D341Med (cell line): ENCODE data around the gene INSL3.
"Not testable (repeated sequence)": the region's sequence is repeated elsewhere in the genome, so short reads cannot be mapped to it uniquely, and the experiment has no call there.

Experiments
- DNase-seq: peaks from one replicate; pipeline ENCODE4 v3.0.0; 2012; ENCODE audit warnings: low spot score

INSL3 gene

DNA sequence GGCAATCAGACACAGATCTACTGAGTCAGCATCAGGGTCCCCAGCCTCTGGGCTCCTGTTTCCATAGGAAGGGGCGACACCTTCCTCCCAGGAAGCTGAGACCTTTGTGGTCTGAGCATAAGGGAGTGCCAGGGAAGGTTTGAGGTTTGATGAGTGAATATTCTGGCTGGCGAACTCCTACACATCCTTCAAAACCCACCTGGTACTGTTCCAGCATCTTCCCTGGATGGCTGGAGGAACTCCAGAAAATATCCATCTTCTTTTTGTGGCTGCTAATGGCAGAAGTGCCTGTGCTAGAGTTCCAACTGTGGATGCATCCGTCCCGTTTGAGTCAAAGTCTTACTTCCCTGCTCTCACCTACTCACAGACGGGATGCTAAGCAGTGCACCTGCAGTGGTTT lies 9.2 kb downstream of the INSL3 start:
- no peak for DNase-seq

DNA sequence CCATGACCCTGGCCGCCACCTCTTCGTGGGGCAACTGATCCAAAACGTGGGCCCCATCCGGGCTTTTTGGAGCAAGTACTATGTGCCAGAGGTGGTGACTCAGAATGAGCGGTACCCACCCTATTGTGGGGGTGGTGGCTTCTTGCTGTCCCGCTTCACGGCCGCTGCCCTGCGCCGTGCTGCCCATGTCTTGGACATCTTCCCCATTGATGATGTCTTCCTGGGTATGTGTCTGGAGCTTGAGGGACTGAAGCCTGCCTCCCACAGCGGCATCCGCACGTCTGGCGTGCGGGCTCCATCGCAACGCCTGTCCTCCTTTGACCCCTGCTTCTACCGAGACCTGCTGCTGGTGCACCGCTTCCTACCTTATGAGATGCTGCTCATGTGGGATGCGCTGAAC lies 9.6 kb downstream of the INSL3 start:
- no peak for DNase-seq

DNA sequence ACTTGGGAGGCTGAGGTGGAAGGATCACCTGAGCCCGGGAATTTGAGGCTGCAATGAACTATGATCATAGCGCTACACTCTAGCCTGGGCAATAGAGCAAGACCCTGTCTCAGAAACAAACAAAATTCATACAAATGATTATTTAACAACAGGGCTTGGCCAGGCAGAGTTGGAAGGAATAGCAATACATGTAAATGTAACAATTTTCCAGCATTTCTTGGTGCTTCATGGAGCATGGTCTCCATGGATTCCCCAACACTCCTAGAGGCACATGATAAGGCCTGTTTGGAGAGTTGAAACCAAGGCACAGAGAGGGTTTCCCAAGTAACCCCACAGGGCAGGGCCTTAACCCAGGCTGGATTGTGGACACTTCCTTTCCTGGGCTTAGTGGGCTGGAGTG lies 10.2 kb downstream of the INSL3 start:
- DNase-seq = no peak

DNA sequence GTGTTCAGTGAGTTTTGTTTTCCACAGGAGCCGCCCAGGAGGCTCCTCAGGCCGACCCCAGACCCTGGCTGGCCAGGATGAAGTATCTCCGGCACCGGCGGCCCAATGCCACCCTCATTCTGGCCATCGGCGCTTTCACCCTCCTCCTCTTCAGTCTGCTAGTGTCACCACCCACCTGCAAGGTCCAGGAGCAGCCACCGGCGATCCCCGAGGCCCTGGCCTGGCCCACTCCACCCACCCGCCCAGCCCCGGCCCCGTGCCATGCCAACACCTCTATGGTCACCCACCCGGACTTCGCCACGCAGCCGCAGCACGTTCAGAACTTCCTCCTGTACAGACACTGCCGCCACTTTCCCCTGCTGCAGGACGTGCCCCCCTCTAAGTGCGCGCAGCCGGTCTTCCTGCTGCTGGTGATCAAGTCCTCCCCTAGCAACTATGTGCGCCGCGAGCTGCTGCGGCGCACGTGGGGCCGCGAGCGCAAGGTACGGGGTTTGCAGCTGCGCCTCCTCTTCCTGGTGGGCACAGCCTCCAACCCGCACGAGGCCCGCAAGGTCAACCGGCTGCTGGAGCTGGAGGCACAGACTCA lies 13.5 kb downstream of the INSL3 start:
- DNase-seq = no peak

DNA sequence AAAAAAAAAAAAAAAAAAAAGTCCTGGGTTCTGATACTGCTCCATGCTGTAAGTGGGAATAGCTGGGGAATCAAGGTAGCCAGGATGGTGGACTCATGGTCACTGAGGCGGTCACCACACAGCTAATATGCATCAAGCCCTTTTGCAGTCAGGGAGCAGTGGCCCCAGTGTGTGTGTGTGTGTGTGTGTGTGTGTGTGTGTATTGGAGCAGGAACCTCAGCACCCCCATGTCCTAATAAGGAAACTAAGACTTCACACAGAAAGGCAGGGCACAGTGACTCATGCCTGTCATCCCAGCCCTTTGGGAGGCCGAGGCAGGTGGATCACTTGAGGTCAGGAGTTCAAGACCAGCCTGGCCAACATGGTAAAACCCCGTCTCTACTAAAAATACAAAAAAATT lies 14.4 kb downstream of the INSL3 start:
- DNase-seq = no peak

DNA sequence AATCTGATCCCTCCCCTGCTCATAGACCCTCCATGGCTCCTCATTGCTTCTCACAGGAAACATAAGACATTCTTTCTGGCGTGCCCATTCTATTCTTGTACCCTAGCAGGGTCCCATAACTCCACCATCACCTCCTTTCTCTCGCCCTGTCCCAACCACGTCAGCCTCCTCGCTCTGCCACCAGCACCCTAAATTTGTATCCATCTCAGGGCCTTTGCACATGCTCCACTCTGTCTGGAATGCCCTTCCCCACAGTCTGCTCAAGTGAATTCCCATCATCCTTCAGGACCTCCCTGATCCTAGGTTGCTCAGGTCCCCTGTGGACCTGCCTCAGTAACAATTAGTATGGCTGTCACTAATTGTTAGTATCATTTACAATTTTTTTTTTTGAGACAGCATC lies 15.9 kb downstream of the INSL3 start:
- no peak for DNase-seq

DNA sequence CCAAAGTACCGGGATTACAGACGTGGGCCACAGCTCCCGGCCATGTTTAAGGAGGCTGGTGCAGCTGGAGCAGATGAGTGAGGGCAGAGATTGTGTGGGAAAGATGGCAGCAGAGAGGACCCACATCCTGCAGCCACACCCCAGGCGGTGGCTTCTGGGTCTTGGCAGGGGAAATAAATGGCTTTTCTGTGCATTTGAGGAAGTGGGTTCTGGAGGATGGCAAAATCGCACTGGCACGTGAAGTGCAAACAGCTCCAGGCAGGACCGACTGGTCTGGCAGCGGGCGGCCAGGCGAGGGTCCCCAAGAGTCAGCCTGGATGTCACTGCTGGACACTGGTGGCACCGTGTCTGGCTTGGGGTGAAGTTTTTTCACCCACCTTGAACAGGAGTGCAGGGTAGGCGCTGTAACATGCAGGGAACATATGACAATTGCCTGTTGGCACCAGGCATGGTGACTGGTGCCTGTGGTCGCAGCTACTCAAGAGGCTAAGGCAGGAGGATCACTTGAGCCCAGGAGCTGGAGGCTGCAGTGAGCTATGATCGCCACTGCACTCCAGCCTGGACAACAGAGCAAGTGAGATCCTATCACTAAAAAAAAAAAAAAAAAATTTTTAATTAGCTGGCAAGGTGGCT lies 17.9 kb downstream of the INSL3 start:
- no peak for DNase-seq

DNA sequence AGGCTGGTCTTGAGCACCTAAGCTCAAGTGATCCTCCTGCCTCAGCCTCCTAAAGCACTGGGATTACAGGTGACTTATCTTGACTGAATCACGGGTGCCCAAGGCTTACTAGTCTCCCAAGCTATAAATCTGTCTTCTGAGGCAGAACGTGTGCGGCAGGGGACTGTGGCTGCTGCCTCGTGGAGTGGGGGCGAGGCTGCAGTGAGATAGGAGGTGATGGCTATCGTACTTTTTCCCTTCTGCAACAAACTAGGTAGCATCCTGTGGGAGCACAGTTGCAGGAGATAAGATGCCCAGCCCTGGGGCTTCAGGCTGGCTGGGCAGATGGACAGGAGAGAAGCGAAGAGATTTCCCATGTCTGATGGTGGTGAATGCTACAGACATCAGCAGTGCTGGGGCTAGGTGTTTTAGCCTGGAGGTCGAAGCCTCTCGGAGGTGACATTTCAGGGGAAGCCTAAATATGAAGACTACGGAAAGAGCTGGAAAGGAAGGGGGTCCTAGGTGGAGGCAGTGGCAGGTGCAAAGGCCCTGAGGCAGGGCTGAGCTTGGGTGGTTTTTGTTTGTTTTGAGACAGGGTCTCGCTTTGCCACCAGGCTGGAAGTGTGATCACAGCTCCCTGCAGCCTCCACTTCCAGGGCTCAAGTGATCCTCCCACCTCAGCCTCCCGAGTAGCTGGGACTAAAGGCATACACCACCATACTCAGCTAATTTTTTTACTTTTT lies 19.0 kb downstream of the INSL3 start:
- DNase-seq = no peak

DNA sequence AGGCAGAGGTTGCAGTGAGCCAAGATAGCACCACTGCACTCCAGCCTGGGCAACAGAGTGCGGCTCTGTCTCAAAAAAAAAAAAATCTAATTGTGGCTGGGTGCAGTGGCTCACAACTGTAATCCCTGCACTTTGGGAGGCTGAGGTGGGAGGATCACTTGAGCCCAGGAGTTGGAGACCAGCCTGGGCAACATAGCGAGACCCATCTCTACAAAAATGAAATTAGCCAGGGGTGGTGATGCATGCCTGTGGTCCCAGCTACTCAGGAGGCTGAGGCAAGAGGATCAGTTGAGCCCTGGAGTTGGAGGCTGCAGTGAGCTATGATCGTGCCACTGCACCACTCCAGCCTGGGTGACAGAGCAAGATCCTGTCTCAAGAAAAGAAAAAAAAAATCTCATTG lies 22.7 kb downstream of the INSL3 start:
- DNase-seq = not testable (repeated sequence)

DNA sequence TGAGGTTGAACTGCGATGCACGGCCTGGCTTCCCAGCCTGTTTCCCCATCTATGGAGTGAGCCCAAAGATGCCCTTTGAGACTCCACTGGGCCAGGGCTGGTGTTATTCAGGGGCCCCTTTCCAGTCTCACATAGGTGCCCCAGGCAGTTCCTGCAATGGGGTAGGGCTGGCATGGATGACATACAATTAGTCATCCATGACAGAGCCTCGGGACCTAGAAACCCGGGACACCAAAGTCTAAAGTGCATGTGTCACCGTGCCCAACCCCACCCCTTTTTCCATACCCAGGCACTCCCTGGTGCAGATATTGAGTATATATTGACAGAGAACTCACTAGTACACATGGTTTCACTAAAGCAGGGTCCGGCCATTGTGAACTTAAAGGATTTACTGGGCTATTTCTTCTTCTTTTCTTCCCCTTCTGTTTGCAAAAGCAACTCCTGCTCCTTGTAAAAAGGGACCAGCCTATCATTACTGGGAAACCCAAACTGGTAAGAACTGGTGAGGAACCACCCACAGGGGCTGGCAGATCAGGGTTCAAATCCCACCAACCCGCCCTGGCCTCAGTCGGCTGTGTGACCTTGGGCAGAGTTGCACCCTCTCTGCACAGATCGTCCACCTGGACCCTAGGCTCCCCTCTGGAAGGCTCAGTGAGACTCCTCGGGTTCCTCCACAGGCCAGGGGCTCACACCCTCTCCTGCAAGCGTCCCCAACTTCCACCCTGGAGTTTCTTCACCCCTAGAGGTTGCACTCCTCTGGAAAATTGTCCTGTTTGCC lies 23.7 kb downstream of the INSL3 start:
- no peak for DNase-seq

DNA sequence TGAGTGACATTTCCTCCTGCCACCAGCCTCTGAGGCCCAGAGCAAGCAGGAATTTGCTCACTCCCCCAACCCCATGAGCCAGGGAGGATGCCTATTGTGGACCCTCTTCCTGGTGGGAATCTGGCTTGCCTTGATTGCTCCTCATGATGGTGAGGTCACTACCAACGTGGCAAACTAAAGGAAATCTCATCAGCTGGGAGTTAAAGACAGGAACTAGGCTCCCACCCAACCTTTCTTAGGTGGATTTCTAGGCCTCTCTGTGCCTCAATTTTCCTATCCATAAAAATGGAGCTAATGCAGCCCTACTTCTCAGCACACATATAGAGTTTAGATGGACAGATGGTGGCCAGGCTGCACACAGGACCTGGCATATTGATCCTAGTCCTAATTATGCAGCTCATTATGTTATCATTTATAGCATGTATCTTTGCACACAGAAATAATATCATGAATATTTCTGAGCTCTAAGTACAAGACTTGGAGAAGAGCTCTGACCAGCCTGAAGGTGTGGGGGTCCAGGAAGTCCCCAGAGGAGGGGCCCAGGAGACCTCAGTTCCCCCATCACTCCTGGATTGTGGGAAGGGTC lies 24.4 kb downstream of the INSL3 start:
- no peak for DNase-seq

DNA sequence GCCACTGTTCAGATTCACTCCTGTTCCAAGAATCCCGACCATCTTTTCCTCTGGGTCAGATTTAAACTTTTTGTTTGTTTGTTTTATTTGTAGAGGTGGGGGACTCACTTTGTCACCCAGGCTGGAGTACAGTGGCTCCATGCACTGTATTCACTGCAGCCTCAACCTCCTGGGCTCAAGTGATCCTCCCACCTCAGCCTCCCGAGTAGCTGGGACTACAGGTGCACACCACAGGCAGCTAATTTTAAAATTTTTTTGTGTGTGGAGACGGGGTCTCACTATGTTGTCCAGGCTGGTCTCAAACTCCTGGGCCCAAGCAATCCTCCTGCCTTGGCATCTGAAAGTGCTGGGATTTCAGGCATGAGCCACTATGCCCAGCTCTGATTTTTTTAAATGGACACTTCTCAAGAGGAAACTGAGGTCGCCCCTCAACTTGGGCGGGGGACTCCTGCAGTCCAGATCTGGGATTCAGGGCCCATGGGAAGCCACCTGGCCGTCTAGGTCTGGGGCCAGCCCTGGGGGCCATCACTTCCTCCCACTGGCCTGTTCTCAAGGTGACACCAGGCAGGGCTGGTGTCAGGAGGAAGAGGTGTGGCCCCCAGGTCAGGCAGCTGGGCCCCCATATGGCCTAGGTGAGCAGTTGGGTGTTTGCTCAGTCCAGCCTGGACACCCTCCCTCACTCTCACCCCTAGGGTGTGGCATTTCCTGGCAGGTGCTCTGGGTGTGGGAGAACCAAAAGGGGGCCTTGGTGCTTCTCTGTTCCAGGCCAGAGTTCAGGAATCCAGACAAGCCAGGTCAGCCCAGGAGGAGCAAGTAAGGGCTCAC lies 25.1 kb downstream of the INSL3 start:
- no peak for DNase-seq

DNA sequence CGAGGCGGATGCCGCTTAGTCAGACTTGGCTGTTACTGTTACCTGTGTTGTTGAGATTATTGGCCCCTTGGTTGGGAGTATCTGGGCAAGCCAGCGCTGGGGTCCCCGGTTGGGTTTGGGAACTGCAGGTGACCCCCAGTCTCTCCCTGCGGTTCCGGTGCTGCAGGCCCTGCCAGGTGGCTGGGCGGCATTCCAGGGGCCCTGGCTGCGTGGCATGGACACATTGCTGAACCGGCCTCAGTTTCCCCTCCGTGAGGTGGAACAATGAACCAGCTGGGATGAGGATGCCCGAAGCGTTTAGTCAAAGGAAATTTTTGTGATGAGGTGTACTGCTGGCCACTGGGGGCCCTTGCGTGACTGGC lies 25.8 kb downstream of the INSL3 start:
- no peak for DNase-seq

DNA sequence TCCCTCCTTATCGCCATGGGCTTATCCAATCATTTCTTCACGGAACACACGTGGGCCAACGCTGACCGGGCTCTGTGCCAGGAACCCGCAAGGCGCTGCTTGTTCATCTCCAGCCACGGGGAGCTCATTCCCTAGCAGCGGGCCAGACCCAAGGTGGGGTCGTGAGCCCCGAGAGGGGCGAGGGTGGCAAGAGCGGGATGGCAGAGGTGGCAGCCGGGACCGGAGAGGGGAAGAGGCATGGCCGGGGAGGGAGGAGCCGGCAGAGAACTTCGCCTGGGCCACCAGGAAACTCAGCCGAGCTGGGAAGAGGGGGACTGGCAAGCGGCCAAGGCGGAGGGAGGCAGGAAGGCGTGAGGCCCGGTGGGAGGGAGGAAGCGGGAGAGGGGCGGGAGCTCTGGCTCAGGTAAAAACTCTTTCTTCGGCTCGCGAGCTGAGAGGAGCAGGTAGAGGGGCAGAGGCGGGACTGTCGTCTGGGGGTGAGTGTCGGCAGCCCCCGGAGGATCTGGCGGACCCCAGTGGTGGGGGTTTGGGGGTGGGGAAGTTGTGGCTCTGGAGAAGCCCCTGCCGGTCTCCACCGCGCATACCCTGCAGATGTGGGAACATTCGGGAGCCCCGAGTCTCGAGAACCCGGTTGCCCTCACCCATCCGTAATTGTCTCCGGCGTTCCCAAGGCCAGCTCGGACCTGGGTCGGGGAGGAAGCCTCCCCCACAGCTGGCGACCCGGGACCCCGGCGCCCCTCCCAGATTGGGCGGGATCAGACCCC lies 26.4 kb downstream of the INSL3 start, which contains the start of gene B3GNT3:
Gene B3GNT3 (plus strand): TSS at position 408 of the 764 bp plus-strand sequence. CDS start 12,670 bp downstream, outside the sequence.
- peak; percentile 60 for DNase-seq

DNA sequence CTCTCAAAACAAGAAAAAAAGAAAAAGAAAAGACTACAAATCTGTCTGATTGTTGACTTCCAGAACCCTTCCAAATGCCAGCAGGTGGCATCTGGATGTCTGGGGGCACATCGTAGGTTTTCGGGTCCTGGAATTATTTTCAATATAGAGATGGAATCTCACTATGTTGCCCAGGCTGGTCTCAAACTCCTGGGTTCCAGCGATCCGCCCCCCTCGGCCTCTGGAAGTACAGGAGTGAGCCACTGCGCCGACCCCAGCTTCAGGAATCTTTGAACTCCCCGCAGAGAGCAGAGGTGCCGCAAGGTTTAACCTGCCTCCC lies 26.9 kb downstream of the INSL3 start:
- no peak for DNase-seq

DNA sequence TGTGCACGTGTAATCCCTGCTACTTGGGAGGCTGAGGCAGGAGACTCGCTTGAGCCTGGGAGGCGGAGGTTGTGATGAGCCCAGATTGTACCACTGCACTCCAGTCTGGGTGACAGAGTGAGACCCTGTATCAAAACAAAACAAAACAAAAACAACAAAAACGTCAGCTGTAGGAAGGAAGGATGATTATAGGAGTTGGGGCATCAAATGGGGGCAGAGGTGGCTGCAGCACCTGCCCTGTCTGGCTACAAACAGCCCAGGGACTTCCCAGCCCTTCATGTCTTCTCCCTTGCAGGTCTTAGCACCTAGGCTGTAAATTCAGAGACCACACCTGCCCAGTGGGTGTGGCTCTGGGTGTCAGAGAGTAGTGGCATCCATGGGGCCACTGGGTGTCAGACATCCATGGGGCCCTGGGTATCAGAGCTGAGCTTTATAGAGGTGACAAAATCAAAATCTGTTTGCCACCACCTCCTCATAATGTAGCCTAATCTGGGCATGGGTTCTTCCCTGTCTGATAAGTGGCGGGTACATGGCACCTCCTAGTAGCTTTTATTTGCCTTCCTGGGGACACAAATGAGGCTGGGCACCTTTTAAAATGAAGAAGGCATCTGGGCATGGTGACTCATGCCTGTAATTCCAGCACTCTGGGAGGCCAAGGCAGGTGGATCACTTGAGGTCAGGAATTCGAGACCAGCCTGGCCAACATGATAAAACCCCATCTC lies 31.1 kb downstream of the INSL3 start:
- DNase-seq = no peak

DNA sequence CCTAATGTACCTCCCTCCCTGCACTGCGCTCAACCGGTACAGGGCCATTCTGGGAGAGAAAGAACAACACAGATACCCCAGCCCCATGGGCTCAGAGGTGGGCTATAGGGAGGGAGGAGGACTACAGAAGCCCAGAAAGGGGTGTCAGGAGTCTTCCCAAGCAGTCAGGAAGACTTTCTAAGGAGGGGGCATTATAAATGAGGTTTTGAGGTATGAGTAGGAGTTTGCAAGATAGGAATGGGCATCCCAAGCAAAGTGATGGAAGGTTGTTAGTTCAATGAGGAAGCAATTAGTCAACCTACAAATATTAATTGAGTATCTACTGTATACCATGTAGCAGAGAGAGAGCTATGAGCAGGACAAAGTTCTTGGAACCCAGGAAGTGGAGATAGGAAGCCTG lies 32.7 kb downstream of the INSL3 start:
- DNase-seq = no peak

DNA sequence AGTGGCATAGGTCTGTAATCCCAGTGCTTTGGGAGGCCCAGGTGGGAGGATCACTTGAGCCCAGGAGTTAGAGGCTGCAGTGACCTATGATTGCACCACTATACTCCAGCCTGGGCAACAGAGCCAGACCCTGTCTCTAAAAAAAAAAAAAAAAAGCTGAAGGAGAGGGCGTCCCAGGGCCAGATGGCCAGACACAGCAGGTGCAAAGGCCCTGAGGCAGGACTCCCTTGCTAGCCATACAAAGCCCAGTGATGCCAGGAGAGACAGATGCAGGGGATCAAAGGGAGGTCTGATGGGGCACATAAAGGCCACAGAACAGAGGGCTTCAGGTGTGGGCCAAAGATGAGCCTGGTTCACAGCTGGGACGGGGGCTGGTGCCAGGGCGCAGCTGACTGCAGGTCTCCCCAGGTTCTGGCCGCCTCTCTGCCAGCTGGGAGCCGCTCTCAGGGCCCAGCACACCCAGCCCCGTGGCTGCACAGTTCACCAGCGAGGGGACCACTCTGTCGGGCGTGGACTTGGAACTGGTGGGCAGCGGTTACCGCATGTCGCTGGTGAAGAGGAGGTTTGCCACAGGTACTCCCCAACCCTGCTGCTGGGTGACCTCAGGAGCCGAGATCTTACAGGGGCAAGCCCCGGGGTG lies 33.9 kb downstream of the INSL3 start:
- DNase-seq = no peak

DNA sequence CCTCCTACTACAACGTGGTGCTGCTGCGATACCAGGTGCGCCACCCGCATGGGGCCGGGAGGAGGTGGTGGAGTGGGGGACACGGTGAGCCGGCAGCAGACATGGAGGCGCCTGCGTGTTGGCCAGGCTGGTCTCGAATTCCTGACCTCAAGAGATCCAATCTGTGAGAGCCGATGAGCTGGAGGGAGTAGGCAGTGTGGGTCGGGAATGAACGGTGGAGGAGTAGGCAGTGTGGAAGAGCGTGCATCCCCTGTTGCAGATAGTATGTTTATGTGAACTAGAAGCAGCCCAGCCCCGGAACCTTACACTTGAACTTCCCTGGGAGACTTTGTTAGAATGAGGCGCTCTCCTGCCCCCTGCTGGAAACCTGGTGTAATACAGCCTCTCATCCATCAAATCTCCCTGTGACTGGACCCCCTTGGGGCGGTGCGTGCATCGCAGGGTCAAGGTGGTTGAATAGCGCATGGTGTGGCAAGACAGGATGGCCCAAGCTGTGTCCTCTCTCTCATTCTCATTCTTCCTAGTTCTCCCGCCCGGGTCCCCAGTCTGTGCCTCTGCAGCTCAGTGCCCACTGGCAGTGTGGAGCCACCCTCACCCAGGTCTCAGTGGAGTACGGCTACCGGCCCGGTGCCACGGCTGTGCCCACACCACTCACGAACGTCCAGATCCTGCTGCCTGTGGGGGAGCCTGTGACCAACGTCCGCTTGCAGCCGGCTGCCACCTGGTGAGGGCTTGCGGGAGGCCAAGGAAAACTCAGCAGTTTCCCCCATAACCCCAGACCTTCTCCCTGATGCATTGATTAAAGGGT lies 36.9 kb downstream of the INSL3 start:
- peak; percentile 87 for DNase-seq
